ENCODE results near the gene ANAPC2.

Gene ANAPC2

DNA sequence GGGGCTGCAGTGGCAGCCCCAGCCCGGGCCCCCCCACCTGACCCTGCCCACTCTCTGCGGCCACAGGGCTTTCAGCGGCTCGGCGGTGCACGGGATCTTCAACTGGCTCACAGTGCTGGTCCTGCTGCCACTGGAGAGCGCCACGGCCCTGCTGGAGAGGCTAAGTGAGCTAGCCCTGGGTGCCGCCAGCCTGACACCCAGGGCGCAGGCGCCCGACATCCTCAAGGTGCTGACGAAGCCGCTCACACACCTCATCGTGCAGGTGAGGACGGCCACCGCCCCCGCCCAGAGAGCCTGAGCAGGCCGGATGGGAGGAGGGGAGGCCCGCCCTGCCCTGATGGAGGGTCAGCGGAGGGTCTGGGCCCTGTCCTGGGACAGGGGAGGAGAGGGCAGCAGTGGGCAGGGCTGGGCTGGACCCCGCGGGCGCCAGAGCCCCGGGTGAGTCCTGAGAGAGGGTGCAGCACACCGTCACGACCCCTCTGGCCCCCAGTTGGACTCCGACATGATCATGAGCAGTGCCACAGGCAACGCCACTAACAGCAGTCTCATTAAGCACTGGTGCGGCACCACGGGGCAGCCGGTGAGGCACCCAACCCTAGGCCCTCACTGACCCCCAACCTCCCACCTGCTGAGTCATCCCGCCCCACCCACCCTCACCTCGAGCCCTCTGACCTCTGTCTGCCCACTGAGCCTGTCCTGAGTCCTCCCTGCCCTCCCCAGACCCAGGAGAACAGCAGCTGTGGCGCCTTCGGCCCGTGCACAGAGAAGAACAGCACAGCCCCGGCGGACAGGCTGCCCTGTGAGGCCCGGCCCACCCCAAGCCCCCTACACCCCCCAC, 45.0 kb upstream of the ANAPC2 start:
- no peaks in the 10 kb centered on the region for H3K9me3 ChIP-seq (ENCODE audit: insufficient read depth, low read length, severe bottlenecking)
- no peak overlapping the region for H3K9ac ChIP-seq (ENCODE audit: low read depth, low read length)
- DNase-seq (no peak), ATAC-seq (ENCODE audit: insufficient read depth, low read depth) (no peak)
- H3K27ac ChIP-seq (ENCODE audit: low read length): no peak overlapping the region
- H3K27me3 ChIP-seq (ENCODE audit: insufficient read depth, low read length, poor library complexity): no peaks in the 10 kb centered on the region
- no peak overlapping the region for H3K4me3 ChIP-seq (ENCODE audit: low read depth in 1 of 2, low read length in 2 of 2)
- no peaks in the 10 kb centered on the region for H3K36me3 ChIP-seq (ENCODE audit: insufficient read depth, low read length)
- H3K4me2 ChIP-seq (ENCODE audit: insufficient read depth, low read length): no peak overlapping the region
- TF ChIP-seq EZH2 (IDR thresholded peaks at IDR 0.05; ENCODE audit: borderline replicate concordance, low read depth, low read length, severe bottlenecking): no peak
- TF ChIP-seq, protein P1, sequence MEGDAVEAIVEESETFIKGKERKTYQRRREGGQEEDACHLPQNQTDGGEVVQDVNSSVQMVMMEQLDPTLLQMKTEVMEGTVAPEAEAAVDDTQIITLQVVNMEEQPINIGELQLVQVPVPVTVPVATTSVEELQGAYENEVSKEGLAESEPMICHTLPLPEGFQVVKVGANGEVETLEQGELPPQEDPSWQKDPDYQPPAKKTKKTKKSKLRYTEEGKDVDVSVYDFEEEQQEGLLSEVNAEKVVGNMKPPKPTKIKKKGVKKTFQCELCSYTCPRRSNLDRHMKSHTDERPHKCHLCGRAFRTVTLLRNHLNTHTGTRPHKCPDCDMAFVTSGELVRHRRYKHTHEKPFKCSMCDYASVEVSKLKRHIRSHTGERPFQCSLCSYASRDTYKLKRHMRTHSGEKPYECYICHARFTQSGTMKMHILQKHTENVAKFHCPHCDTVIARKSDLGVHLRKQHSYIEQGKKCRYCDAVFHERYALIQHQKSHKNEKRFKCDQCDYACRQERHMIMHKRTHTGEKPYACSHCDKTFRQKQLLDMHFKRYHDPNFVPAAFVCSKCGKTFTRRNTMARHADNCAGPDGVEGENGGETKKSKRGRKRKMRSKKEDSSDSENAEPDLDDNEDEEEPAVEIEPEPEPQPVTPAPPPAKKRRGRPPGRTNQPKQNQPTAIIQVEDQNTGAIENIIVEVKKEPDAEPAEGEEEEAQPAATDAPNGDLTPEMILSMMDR (IDR thresholded peaks at IDR 0.05; ENCODE audit: borderline replicate concordance, extremely low read depth, low read length, poor library complexity, severe bottlenecking): no peak
- peaks cover 8% of the 10 kb centered on the region; the same call in 1 of the 2 replicates for H4K20me1 ChIP-seq (ENCODE audit: insufficient read depth, low read length)
- H3K4me1 ChIP-seq (ENCODE audit: insufficient read depth, low read length): peaks cover 16% of the 10 kb centered on the region
- no peaks in the 10 kb centered on the region; the same call in 1 of the 2 replicates for H3K79me2 ChIP-seq (ENCODE audit: insufficient read depth, low read length)
- no peak overlapping the region for H2AFZ ChIP-seq (ENCODE audit: low read depth, low read length)

DNA sequence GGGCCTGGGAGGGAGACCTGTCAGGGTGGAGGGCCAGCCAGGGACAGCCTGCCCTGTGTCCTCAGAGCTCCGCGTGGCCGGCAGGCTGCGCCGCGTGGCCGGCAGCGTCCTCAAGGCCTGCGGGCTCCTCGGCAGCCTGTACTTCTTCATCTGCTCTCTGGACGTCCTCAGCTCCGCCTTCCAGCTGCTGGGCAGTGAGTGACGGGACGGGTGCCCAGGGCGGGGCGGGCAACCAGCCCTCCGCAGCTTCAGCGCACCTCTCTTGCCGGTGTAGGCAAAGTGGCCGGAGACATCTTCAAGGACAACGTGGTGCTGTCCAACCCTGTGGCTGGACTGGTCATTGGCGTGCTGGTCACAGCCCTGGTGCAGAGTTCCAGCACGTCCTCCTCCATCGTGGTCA, 44.1 kb upstream of the ANAPC2 start:
- no peak overlapping the region for H2AFZ ChIP-seq (ENCODE audit: low read depth, low read length)
- no peaks in the 10 kb centered on the region for H3K27me3 ChIP-seq (ENCODE audit: insufficient read depth, low read length, poor library complexity)
- H3K79me2 ChIP-seq (ENCODE audit: insufficient read depth, low read length): no peaks in the 10 kb centered on the region
- H3K9me3 ChIP-seq (ENCODE audit: insufficient read depth, low read length, severe bottlenecking): no peaks in the 10 kb centered on the region
- no peak overlapping the region for H3K9ac ChIP-seq (ENCODE audit: low read depth, low read length)
- H3K4me2 ChIP-seq (ENCODE audit: insufficient read depth, low read length): no peak overlapping the region
- ATAC-seq (ENCODE audit: insufficient read depth, low read depth) (no peak), DNase-seq (no peak)
- H3K4me3 ChIP-seq (ENCODE audit: low read depth in 1 of 2, low read length in 2 of 2): no peak overlapping the region
- no peak overlapping the region for H3K27ac ChIP-seq (ENCODE audit: low read length)
- H3K4me1 ChIP-seq (ENCODE audit: insufficient read depth, low read length): peaks cover 16% of the 10 kb centered on the region
- H3K36me3 ChIP-seq (ENCODE audit: insufficient read depth, low read length): no peaks in the 10 kb centered on the region
- no peak for TF ChIP-seq EZH2 (IDR thresholded peaks at IDR 0.05; ENCODE audit: borderline replicate concordance, low read depth, low read length, severe bottlenecking)
- H4K20me1 ChIP-seq (ENCODE audit: insufficient read depth, low read length): peaks cover 3% of the 10 kb centered on the region; the same call in 1 of the 2 replicates

DNA sequence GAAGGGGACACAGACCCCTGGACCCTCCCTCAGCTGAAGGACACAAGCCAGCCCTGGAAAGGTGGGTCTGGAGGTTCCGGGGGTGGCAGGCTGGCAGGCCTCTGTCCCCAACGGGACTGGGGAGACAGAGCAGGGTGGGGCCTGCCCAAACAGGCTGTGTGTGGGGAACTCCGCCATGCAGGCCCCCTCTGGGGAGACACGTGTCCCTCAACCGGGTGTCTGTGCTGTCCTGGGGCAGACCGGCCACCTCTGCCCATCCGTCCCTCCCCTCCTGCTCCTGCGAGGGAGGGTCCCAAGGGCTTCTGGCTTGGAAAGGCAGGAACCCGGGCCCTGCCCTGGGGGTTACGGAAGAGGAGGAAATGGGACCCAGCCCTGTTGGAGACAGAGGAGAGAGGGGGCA, 43.7 kb upstream of the ANAPC2 start:
- no peak overlapping the region for H3K9ac ChIP-seq (ENCODE audit: low read depth, low read length)
- H4K20me1 ChIP-seq (ENCODE audit: insufficient read depth, low read length): peaks cover 3% of the 10 kb centered on the region; the same call in 1 of the 2 replicates
- no peaks in the 10 kb centered on the region for H3K79me2 ChIP-seq (ENCODE audit: insufficient read depth, low read length)
- H2AFZ ChIP-seq (ENCODE audit: low read depth, low read length): no peak overlapping the region
- H3K4me1 ChIP-seq (ENCODE audit: insufficient read depth, low read length): peaks cover 15% of the 10 kb centered on the region
- no peak overlapping the region for H3K27ac ChIP-seq (ENCODE audit: low read length)
- no peaks in the 10 kb centered on the region for H3K27me3 ChIP-seq (ENCODE audit: insufficient read depth, low read length, poor library complexity)
- no peak overlapping the region for H3K4me3 ChIP-seq (ENCODE audit: low read depth in 1 of 2, low read length in 2 of 2)
- no peak for TF ChIP-seq EZH2 (IDR thresholded peaks at IDR 0.05; ENCODE audit: borderline replicate concordance, low read depth, low read length, severe bottlenecking)
- TF ChIP-seq, protein P1 (IDR thresholded peaks at IDR 0.05; ENCODE audit: borderline replicate concordance, extremely low read depth, low read length, poor library complexity, severe bottlenecking): no peak
- no peak for DNase-seq
- H3K9me3 ChIP-seq (ENCODE audit: insufficient read depth, low read length, severe bottlenecking): no peaks in the 10 kb centered on the region
- no peaks in the 10 kb centered on the region for H3K36me3 ChIP-seq (ENCODE audit: insufficient read depth, low read length)
- no peak overlapping the region for H3K4me2 ChIP-seq (ENCODE audit: insufficient read depth, low read length)
- no peak for ATAC-seq (ENCODE audit: insufficient read depth, low read depth)

DNA sequence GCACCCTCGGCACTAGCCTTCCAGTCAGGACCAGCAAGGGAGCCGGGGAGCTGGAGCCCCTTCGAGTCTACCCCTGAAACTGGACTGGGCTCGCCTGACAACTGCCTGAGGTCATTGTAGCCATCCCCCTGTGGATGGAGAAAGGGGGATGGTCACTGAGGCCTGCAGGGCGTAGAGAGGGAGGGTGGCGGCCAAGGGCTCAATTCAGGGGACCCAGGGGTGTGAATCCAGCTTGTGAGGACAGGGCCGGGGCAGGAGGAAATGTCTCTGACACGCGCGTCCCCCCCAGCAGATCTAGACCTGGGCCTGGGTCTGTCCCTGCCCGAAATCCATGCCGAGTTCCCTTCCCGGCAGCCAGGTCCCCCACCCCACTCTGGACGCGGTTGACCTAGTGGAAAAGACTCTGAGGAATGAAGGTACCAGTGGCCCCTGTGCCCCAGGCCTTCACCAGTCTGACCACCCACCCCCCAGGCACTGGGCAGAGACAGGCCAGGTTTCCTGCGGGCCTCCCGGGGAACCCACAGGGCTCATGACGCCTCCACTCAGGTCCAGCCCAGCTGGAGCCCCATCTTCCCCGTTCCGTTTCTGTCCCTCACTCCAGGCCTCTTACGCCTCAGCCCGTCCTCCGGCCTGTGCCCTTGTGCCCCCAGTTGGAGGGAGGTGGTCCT, 43.1 kb upstream of the ANAPC2 start:
- Histone ChIP-seq H3K9me3 (ENCODE audit: insufficient read depth, low read length, severe bottlenecking) (no peaks in the 10 kb centered on the region), H3K4me1 (ENCODE audit: insufficient read depth, low read length) (peaks cover 9% of the 10 kb centered on the region), H3K27me3 (ENCODE audit: insufficient read depth, low read length, poor library complexity) (no peaks in the 10 kb centered on the region), H2AFZ (ENCODE audit: low read depth, low read length) (no peak overlapping the region), H3K9ac (ENCODE audit: low read depth, low read length) (no peak overlapping the region), H3K4me3 (ENCODE audit: low read depth in 1 of 2, low read length in 2 of 2) (no peak overlapping the region), H4K20me1 (ENCODE audit: insufficient read depth, low read length) (no peaks in the 10 kb centered on the region), H3K36me3 (ENCODE audit: insufficient read depth, low read length) (no peaks in the 10 kb centered on the region), H3K79me2 (ENCODE audit: insufficient read depth, low read length) (no peaks in the 10 kb centered on the region), H3K27ac (ENCODE audit: low read length) (no peak overlapping the region), H3K4me2 (ENCODE audit: insufficient read depth, low read length) (no peak overlapping the region)
- TF ChIP-seq, protein P1 (IDR thresholded peaks at IDR 0.05; ENCODE audit: borderline replicate concordance, extremely low read depth, low read length, poor library complexity, severe bottlenecking): no peak
- no peak for TF ChIP-seq EZH2 (IDR thresholded peaks at IDR 0.05; ENCODE audit: borderline replicate concordance, low read depth, low read length, severe bottlenecking)
- no peak for DNase-seq
- ATAC-seq (ENCODE audit: insufficient read depth, low read depth): no peak

All from DND-41 (cell line).